Activated naive CD8-positive, alpha-beta T cell treated with anti-CD3 and anti-CD28 coated beads, Interleukin-2, amount 10 ng/mL, durations not matched to agents 7 days and 5 days (primary cell): ENCODE data around the gene MAP7. TPM values are rescaled to one million over a fixed set of nuclear protein-coding genes. Genes with fewer than 3 reads are reported as not detected.
"Not testable (repeated sequence)": the region's sequence is repeated elsewhere in the genome, so short reads cannot be mapped to it uniquely, and the experiment has no call there.

Experiments used
- ATAC-seq: fragments of 150-1000 bp; cut with Tn5 transposase; one replicate; pipeline ENCODE4 v1.10.0; 2021; ENCODE audit warnings: low read depth, moderate library complexity
- POLR2A ChIA-PET: fragments of 350-600 bp; sonication (Branson Sonifier 250); formaldehyde crosslinking; loops from one replicate; lab custom pipeline; 2021; ENCODE audit warnings: antibody characterized with exemption; lab: Charles Lee
- DNase-seq: peaks from one replicate; pipeline ENCODE4 v3.0.0; 2021
- H3K27ac Mint-ChIP-seq: one replicate; pipeline ENCODE4 v1.8.0; 2022; ENCODE audit warnings: mild to moderate bottlenecking, mixed read lengths
- H3K27me3 Mint-ChIP-seq: one replicate; pipeline ENCODE4 v1.8.0; 2022; ENCODE audit warnings: mild to moderate bottlenecking, moderate library complexity, mixed read lengths
- H3K36me3 Mint-ChIP-seq: one replicate; pipeline ENCODE4 v1.8.0; 2021; ENCODE audit warnings: mild to moderate bottlenecking, mixed read lengths
- H3K4me1 Mint-ChIP-seq: one replicate; pipeline ENCODE4 v1.8.0; 2021; ENCODE audit warnings: mixed read lengths
- H3K4me3 Mint-ChIP-seq: one replicate; pipeline ENCODE4 v1.8.0; 2022; ENCODE audit warnings: mild to moderate bottlenecking, moderate library complexity, mixed read lengths
- H3K9me3 Mint-ChIP-seq: one replicate; pipeline ENCODE4 v1.8.0; 2021; ENCODE audit warnings: mixed read lengths
- total RNA-seq, 2 experiments: library from RNA; stranded (reverse); gene quantifications; one replicate each; pipeline ENCODE4 v1.2.3, GENCODE V29; 2021

MAP7 gene
- total RNA-seq, 2 experiments from 2014 or later: 0.14 to 0.48 TPM

DNA sequence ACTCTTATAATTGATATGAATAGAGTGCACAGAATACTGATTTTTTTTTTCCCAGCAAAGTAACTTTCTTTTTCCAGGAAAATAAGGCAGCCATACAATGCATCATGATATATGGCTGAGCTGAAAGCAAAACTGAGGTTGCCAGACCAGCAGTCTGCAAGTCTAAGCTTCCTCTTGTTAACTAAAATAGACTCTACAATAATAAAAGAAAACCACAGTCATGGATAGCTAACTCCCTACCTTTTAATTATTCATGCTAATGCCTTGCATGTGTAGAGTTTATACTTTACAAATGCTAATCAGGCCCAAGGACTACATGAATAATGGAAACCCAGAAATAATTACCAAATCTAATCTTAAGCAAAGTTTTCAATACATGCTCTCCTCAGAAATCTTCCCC, 47.4 kb downstream of the MAP7 start:
- Mint-ChIP-seq H3K36me3 (no peaks in the 10 kb centered on the region), H3K9me3 (no peaks in the 10 kb centered on the region), H3K27ac (no peak overlapping the region), H3K4me1 (no peaks in the 10 kb centered on the region), H3K27me3 (peaks cover 2% of the 10 kb centered on the region), H3K4me3 (no peak overlapping the region)
- POLR2A ChIA-PET: no interaction called here
- no peak for DNase-seq
- ATAC-seq: no peak

- Mint-ChIP-seq H3K27ac (no peak overlapping the region), H3K4me3 (no peak overlapping the region), H3K27me3 (peaks cover 2% of the 10 kb centered on the region), H3K9me3 (no peaks in the 10 kb centered on the region), H3K36me3 (no peaks in the 10 kb centered on the region), H3K4me1 (no peaks in the 10 kb centered on the region)
- POLR2A ChIA-PET: no interaction called here
- ATAC-seq: no peak
- DNase-seq: no peak
These were observed 48.7 kb downstream of the MAP7 start for GRCh38 chr6:136501514-136501913.

DNA sequence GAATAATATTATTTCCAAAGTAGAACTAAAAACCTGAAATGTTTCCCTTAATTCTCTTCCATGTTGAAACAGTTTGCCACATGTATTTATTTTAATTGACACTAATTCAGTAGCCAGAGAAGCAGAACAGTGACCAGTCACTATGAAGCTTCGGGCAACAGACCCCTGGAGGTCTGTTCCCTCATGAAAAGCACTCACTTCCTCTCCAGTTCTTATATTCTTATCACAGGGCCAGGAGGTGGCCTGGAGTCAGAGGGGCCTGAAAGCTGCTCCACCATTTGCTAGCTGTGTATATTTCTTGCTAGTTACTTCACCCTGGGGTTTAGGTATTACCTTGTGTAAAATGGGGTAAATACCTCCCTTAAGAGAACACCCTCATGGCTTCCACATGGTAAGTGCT, 49.1 kb downstream of the MAP7 start:
- no peaks in the 10 kb centered on the region for H3K36me3 Mint-ChIP-seq
- no peaks in the 10 kb centered on the region for H3K9me3 Mint-ChIP-seq
- ATAC-seq: no peak
- H3K27me3 Mint-ChIP-seq: peaks cover 2% of the 10 kb centered on the region
- H3K4me3 Mint-ChIP-seq: no peak overlapping the region
- POLR2A ChIA-PET: no interaction called here
- DNase-seq: no peak
- no peak overlapping the region for H3K27ac Mint-ChIP-seq
- H3K4me1 Mint-ChIP-seq: no peaks in the 10 kb centered on the region

- ATAC-seq: no peak
- DNase-seq: no peak
- Mint-ChIP-seq H3K27me3 (peaks cover 2% of the 10 kb centered on the region), H3K4me3 (no peak overlapping the region), H3K9me3 (no peaks in the 10 kb centered on the region), H3K36me3 (no peaks in the 10 kb centered on the region), H3K27ac (no peak overlapping the region), H3K4me1 (no peaks in the 10 kb centered on the region)
- POLR2A ChIA-PET: no interaction called here
These were observed 49.8 kb downstream of the MAP7 start for GRCh38 chr6:136500414-136500813.

DNA sequence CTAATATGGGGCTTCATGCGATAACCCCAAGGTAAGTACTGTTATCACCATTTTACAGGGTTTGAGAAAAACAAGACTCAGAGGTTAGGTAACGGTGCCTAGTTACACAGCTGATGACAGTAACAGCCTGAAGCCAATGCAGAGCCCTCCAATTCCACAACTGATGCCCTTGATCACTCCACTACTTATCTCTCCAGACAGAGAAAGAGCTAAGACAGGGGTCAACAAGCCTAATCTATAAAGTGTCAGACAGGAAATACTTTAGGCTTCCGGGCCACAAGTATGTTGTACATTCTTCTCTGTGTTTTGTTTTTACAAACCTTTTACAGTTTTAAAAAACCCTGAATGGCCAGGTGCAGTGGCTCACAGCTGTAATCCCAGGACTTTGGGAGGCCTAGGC, 50.9 kb downstream of the MAP7 start:
- DNase-seq (no peak), ATAC-seq (no peak)
- Mint-ChIP-seq H3K4me3 (no peak overlapping the region), H3K36me3 (no peaks in the 10 kb centered on the region), H3K27me3 (peaks cover 3% of the 10 kb centered on the region), H3K27ac (no peak overlapping the region), H3K9me3 (no peaks in the 10 kb centered on the region), H3K4me1 (no peaks in the 10 kb centered on the region)
- POLR2A ChIA-PET: no interaction called here

DNA sequence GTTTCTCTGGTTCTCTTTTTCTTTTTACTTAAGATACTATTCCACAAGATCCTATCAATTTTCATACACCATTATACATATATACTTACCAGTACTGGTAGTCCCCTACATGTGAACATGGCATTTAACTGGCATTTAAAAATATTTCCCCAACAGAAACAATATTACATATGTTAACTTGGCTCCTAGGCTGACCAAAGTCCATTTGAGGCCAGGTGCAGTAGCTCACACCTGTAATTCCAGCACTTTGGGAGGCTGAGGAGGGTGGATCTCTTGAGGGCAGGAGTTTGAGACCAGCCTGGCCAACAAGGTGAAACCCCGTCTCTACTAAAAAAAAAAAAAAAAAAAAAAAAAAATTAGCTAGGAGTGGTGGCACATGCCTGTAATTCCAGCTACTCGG, 53.8 kb downstream of the MAP7 start:
- peaks cover 10% of the 10 kb centered on the region for H3K27me3 Mint-ChIP-seq
- POLR2A ChIA-PET, H3K27ac Mint-ChIP-seq, H3K36me3 Mint-ChIP-seq, H3K4me3 Mint-ChIP-seq, ATAC-seq, H3K4me1 Mint-ChIP-seq, H3K9me3 Mint-ChIP-seq, DNase-seq: not testable (repeated sequence)

GRCh38 chr6:136494710-136495109, 55.5 kb downstream of the MAP7 start:
- Mint-ChIP-seq H3K36me3 (no peaks in the 10 kb centered on the region), H3K9me3 (no peaks in the 10 kb centered on the region), H3K4me1 (no peaks in the 10 kb centered on the region), H3K4me3 (no peak overlapping the region), H3K27ac (no peak overlapping the region), H3K27me3 (peaks cover 13% of the 10 kb centered on the region)
- POLR2A ChIA-PET: no interaction called here
- ATAC-seq: no peak
- DNase-seq: no peak

DNA sequence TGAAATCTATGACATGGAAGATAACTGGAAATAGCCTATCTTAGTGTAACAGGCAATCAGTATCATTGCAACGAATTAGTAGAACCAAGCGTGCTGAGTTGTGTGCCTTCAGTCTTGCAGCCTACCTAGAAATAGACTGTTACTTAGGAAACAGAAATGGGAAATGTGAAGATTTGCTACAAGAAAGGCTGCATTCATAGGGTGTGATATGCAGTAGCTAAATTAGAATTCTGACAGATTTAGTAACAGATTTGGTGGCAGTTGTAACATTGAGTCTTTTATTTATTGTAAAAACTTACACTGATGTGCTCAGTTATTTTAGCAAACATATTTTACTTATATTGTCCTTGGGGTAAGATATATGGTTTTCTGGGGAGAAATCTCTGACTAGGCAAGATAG, 56.2 kb downstream of the MAP7 start:
- DNase-seq (no peak), ATAC-seq (no peak)
- peaks cover 17% of the 10 kb centered on the region for H3K27me3 Mint-ChIP-seq
- no peak overlapping the region for H3K4me3 Mint-ChIP-seq
- H3K9me3 Mint-ChIP-seq: no peaks in the 10 kb centered on the region
- H3K4me1 Mint-ChIP-seq: no peaks in the 10 kb centered on the region
- H3K36me3 Mint-ChIP-seq: no peaks in the 10 kb centered on the region
- POLR2A ChIA-PET: no interaction called here
- no peak overlapping the region for H3K27ac Mint-ChIP-seq

DNA sequence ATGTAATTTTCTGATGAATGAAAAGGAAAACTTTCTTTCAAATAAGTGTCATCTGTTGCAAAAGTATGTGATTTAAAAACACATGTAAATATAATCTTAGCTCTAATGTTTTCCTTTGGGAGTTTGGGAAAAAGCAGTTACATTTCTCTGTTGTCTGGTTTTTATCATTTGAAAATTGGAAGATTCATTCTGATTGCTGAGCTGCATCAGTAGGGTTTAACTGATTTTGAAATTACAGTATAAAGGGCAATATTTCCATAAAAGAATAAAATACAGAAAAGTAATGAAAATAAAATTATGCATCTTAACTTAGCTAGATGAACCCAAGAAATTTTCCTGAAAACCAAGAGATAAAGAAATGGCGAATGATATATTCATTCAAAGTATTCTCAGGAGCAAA, 57.8 kb downstream of the MAP7 start:
- H3K9me3 Mint-ChIP-seq: no peaks in the 10 kb centered on the region
- no peaks in the 10 kb centered on the region for H3K4me1 Mint-ChIP-seq
- peaks cover 18% of the 10 kb centered on the region for H3K27me3 Mint-ChIP-seq
- no peak for DNase-seq
- H3K36me3 Mint-ChIP-seq: no peaks in the 10 kb centered on the region
- no peak overlapping the region for H3K4me3 Mint-ChIP-seq
- ATAC-seq: no peak
- no peak overlapping the region for H3K27ac Mint-ChIP-seq
- POLR2A ChIA-PET: no interaction called here

DNA sequence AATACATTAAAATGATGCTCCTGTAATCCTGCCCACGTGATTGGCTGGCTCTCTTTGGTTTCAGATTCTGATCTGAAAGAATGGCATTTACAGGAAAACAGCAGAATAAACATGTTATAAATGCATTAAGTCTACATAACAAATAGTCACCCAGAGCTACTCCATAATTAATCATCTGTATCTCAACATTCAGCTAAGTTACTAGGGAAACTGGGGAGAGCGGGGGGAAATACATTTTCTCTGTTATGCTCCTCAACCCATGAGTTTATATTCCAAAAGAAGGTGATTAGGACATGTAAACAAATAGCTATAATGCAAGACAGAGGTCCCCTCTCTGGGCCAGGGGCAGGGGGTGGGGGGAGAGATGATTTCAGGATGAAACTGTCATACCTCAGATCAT, 58.5 kb downstream of the MAP7 start:
- POLR2A ChIA-PET: no interaction called here
- DNase-seq (no peak), ATAC-seq (no peak)
- no peaks in the 10 kb centered on the region for H3K36me3 Mint-ChIP-seq
- no peak overlapping the region for H3K4me3 Mint-ChIP-seq
- H3K27ac Mint-ChIP-seq: no peak overlapping the region
- no peaks in the 10 kb centered on the region for H3K9me3 Mint-ChIP-seq
- H3K4me1 Mint-ChIP-seq: no peaks in the 10 kb centered on the region
- H3K27me3 Mint-ChIP-seq: peaks cover 20% of the 10 kb centered on the region

GRCh38 chr6:136491251-136491650, 59.0 kb downstream of the MAP7 start:
- POLR2A ChIA-PET: no interaction called here
- Mint-ChIP-seq H3K36me3 (no peaks in the 10 kb centered on the region), H3K4me3 (no peak overlapping the region), H3K9me3 (no peaks in the 10 kb centered on the region), H3K4me1 (no peaks in the 10 kb centered on the region), H3K27ac (no peak overlapping the region), H3K27me3 (peaks cover 25% of the 10 kb centered on the region)
- DNase-seq: no peak
- ATAC-seq: no peak

- H3K36me3 Mint-ChIP-seq, H3K4me1 Mint-ChIP-seq, H3K9me3 Mint-ChIP-seq, H3K4me3 Mint-ChIP-seq, H3K27ac Mint-ChIP-seq, ATAC-seq, DNase-seq, POLR2A ChIA-PET: not testable (repeated sequence)
- peaks cover 29% of the 10 kb centered on the region for H3K27me3 Mint-ChIP-seq
These were observed 60.6 kb downstream of the MAP7 start for GRCh38 chr6:136489689-136490033.

GRCh38 chr6:136487759-136488425, 62.3 kb downstream of the MAP7 start:
- POLR2A ChIA-PET: interaction anchor here (0.7 kb wide), 1 partner anchor 680 kb away, joined by 4 read pairs; no protein-coding TSS in a partner anchor
- ATAC-seq (no peak), DNase-seq (no peak)
- Mint-ChIP-seq H3K4me1 (no peaks in the 10 kb centered on the region), H3K4me3 (no peak overlapping the region), H3K27me3 (peaks cover 27% of the 10 kb centered on the region), H3K36me3 (no peaks in the 10 kb centered on the region), H3K9me3 (no peaks in the 10 kb centered on the region), H3K27ac (no peak overlapping the region)

- no peak for ATAC-seq
- POLR2A ChIA-PET: no interaction called here
- no peaks in the 10 kb centered on the region for H3K4me1 Mint-ChIP-seq
- no peak overlapping the region for H3K4me3 Mint-ChIP-seq
- H3K9me3 Mint-ChIP-seq: peaks cover 1% of the 10 kb centered on the region
- H3K36me3 Mint-ChIP-seq: no peaks in the 10 kb centered on the region
- no peak for DNase-seq
- H3K27me3 Mint-ChIP-seq: peaks cover 24% of the 10 kb centered on the region
- no peak overlapping the region for H3K27ac Mint-ChIP-seq
These were observed 63.9 kb downstream of the MAP7 start for GRCh38 chr6:136486357-136486756.

- H3K9me3 Mint-ChIP-seq: peaks cover 1% of the 10 kb centered on the region
- peaks cover 23% of the 10 kb centered on the region for H3K27me3 Mint-ChIP-seq
- H3K4me1 Mint-ChIP-seq: no peaks in the 10 kb centered on the region
- H3K27ac Mint-ChIP-seq: no peak overlapping the region
- no peak overlapping the region for H3K4me3 Mint-ChIP-seq
- H3K36me3 Mint-ChIP-seq: no peaks in the 10 kb centered on the region
- ATAC-seq (no peak), DNase-seq (no peak)
- POLR2A ChIA-PET: no interaction called here
These were observed 66.3 kb downstream of the MAP7 start for GRCh38 chr6:136483906-136484305.
